ENCODE measurements around the gene KLHDC7B.

Gene KLHDC7B

GRCh38 chr22:50551160-50551752 lies 5.6 kb downstream of the KLHDC7B start:
- DNase-seq = no peak

- no peak for DNase-seq
Measured at GRCh38 chr22:50553310-50553709, 7.6 kb downstream of the KLHDC7B start.

- DNase-seq = no peak
Measured at GRCh38 chr22:50556703-50557102, 11.0 kb downstream of the KLHDC7B start.

GRCh38 chr22:50560034-50560433 lies 14.3 kb downstream of the KLHDC7B start:
- no peak for DNase-seq

GRCh38 chr22:50561401-50562358 lies 16.0 kb downstream of the KLHDC7B start:
- no peak for DNase-seq

GRCh38 chr22:50562523-50563412 lies 17.1 kb downstream of the KLHDC7B start, which contains the start of gene SYCE3:
Gene SYCE3, minus strand, starts transcription at chr22:50562919. Its CDS starts 6,514 bp downstream, at chr22:50556405.
- DNase-seq = peak; percentile 88

GRCh38 chr22:50563413-50564160 lies 17.9 kb downstream of the KLHDC7B start:
- DNase-seq = no peak

- DNase-seq = no peak
Measured at GRCh38 chr22:50564289-50564688, 18.6 kb downstream of the KLHDC7B start.

- DNase-seq = no peak
Measured at GRCh38 chr22:50567721-50568252, 22.1 kb downstream of the KLHDC7B start.

GRCh38 chr22:50568626-50569025 lies 22.9 kb downstream of the KLHDC7B start:
- no peak for DNase-seq

- DNase-seq = no peak
Measured at GRCh38 chr22:50569041-50569459, 23.4 kb downstream of the KLHDC7B start.

GRCh38 chr22:50569896-50570535 lies 24.3 kb downstream of the KLHDC7B start:
- no peak for DNase-seq

GRCh38 chr22:50570861-50571260 lies 25.2 kb downstream of the KLHDC7B start:
- no peak for DNase-seq

GRCh38 chr22:50571264-50572175 lies 25.8 kb downstream of the KLHDC7B start:
- DNase-seq = no peak

- no peak for DNase-seq
Measured at GRCh38 chr22:50572965-50573364, 27.3 kb downstream of the KLHDC7B start.

- DNase-seq = no peak
Measured at GRCh38 chr22:50573491-50574382, 28.0 kb downstream of the KLHDC7B start.

- no peak for DNase-seq
Measured at GRCh38 chr22:50574383-50574755, 28.7 kb downstream of the KLHDC7B start.

- DNase-seq = no peak
Measured at GRCh38 chr22:50575426-50575941, 29.8 kb downstream of the KLHDC7B start.

- no peak for DNase-seq
Measured at GRCh38 chr22:50576070-50576469, 30.4 kb downstream of the KLHDC7B start.
